GM10248 (cell line): ENCODE results near the gene ACBD6.
A peak's percentile ranks its signal among the peaks of the same experiment; 100 is the strongest.

Source experiments
- CTCF ChIA-PET: fragments of 300-600 bp; sonication (Branson Sonifier 250); formaldehyde crosslinking; extraction: SDS; loops from one replicate; lab custom pipeline; 2021; ENCODE audit warnings: antibody characterized with exemption; lab: Yijun Ruan, JAX
- POLR2A ChIA-PET: fragments of 350-650 bp; sonication (Branson Sonifier 250); formaldehyde crosslinking; extraction: SDS; loops from one replicate; lab custom pipeline; 2020; ENCODE audit warnings: antibody characterized with exemption; lab: Yijun Ruan, JAX
- DNase-seq: peaks from one replicate; pipeline ENCODE4 v3.0.0; 2012; ENCODE audit errors: extremely low spot score
- CTCF ChIP-seq: IDR thresholded peaks from 2 replicates; pipeline ENCODE4 v1.5.1; 2012; ENCODE audit warnings: mild to moderate bottlenecking, low read depth; ENCODE audit errors: extremely low read depth, missing control alignments, control extremely low read depth

ACBD6 gene

GRCh38 chr1:180535418-180535999, 33.1 kb upstream of the ACBD6 start:
- DNase-seq = no peak
- POLR2A ChIA-PET = interaction anchor here (0.6 kb wide), 1 partner anchor 565 kb away, joined by 3 read pairs; no protein-coding TSS in a partner anchor
- CTCF ChIA-PET = interaction anchor here (0.7 to 11.6 kb wide), 4 partner anchors 8 to 328 kb away, joined by 3 to 125 read pairs (median 14); no protein-coding TSS in a partner anchor
- no peak for TF ChIP-seq CTCF

GRCh38 chr1:180534214-180534613, 31.8 kb upstream of the ACBD6 start:
- no peak for DNase-seq
- no peak for TF ChIP-seq CTCF
- ChIA-PET CTCF (interaction anchor here (1.2 to 11.6 kb wide), 5 partner anchors 11 to 634 kb away, joined by 4 to 125 read pairs (median 8); no protein-coding TSS in a partner anchor), POLR2A (no interaction called here)

- POLR2A ChIA-PET = no interaction called here
- peak; percentile 88 for TF ChIP-seq CTCF
- peak; percentile 72 for DNase-seq
- CTCF ChIA-PET = interaction anchor here (0.7 to 11.6 kb wide), 15 partner anchors 9 to 635 kb away, joined by 3 to 125 read pairs (median 4); partner anchors contain the start of gene XPR1
Observed at GRCh38 chr1:180533266-180533987, 31.1 kb upstream of the ACBD6 start.

GRCh38 chr1:180532854-180533253, 30.5 kb upstream of the ACBD6 start:
- TF ChIP-seq CTCF = no peak
- ChIA-PET CTCF (interaction anchor here (0.7 to 11.6 kb wide), 13 partner anchors 8 to 615 kb away, joined by 3 to 125 read pairs (median 4); partner anchors contain the start of gene XPR1), POLR2A (no interaction called here)
- no peak for DNase-seq

DNA sequence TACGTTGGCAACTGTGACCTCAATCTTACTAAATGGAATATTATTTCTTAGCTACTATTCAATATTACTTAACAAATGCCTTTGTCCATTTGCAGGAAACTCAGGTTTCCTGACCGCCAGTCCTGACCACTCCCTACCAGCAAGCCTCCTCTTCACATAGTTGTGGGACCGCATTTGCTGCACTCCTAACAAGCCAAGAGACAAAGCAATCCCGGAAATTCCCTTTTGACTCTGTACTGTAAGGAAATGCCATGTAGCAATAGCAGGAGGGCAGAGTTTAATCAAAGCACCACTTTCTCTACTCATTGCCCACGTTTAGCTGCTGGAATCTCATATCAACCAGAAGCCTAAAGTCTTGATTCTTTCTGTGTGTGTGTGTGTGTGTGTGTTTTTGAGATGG, 28.1 kb upstream of the ACBD6 start:
- no peak for DNase-seq
- POLR2A ChIA-PET = no interaction called here

More for the DNA sequence above, 28.1 kb upstream of the ACBD6 start:
- no peak for TF ChIP-seq CTCF
- CTCF ChIA-PET = interaction anchor here (0.8 to 11.6 kb wide), 4 partner anchors 15 to 333 kb away, joined by 3 to 125 read pairs (median 6); no protein-coding TSS in a partner anchor
